K562 (cell line): ENCODE data around the gene GPR35. TPM values are rescaled to one million over a fixed set of nuclear protein-coding genes. Genes with fewer than 3 reads are reported as not detected.

ENCODE experiments used
- ATAC-seq: fragments of 200-7000 bp; cut with Tn5 transposase; 3 replicates; pipeline ENCODE4 v1.9.1; 2020; ENCODE audit warnings: moderate library complexity
- BruUV-seq: library from RNA; stranded (reverse); fragments of 400-500 nt; replicated peaks from 2 replicates; lab custom pipeline; 2021; lab: Mats Ljungman, UMichigan
- CTCF ChIA-PET: fragments of 300-600 bp; formaldehyde crosslinking; extraction: SDS; loops from one replicate; lab custom pipeline; 2021; ENCODE audit warnings: low intra/inter-chr PET ratio; lab: Yijun Ruan, JAX
- POLR2A ChIA-PET: fragments of 300-600, 350-650 bp; sonication (Branson Sonifier 250); formaldehyde crosslinking; extraction: SDS; loops from one replicate; lab custom pipeline; 2021; ENCODE audit warnings: antibody characterized with exemption, inconsistent platforms; lab: Yijun Ruan, JAX
- DNase-seq, 4 experiments: peaks; one replicate each; pipeline versions ENCODE4 v3.0.0 to v3.0.0-alpha.2; 2011 to 2018; ENCODE audit warnings: low spot score in 3 of 4, mixed read lengths in 3 of 4; ENCODE audit errors: extremely low read depth in 1 of 4
- FAIRE-seq: peaks from 2 replicates; lab custom pipeline; 2011; peaks lifted over from hg19 to GRCh38; lab: Jason Lieb, UNC
- H2AFZ ChIP-seq: 2 replicates; pipeline ENCODE4 v1.6.0; 2011; ENCODE audit warnings: low read depth, low read length, control low read depth, inconsistent platforms
- H3K27ac ChIP-seq: fragments of 200-600 bp; 3 replicates; pipeline ENCODE4 v1.8.0; 2011; ENCODE audit warnings: low read depth, mild to moderate bottlenecking, control low read depth, inconsistent platforms, low read length, moderate library complexity, mixed read lengths; ENCODE audit errors: extremely low read depth
- H3K27me3 ChIP-seq, 2 experiments: fragments of 300-600 bp in 1 of 2; 2 replicates in 1 of 2; 3 replicates in 1 of 2; pipeline versions ENCODE4 v1.6.0 to v1.8.0; 2011; ENCODE audit warnings: inconsistent platforms in 2 of 2, low read length in 2 of 2, mild to moderate bottlenecking in 1 of 2, mixed read lengths in 1 of 2, moderate library complexity in 1 of 2; ENCODE audit not compliant: control insufficient read depth in 2 of 2, insufficient read depth in 2 of 2
- H3K36me3 ChIP-seq: fragments of 300-600 bp; 3 replicates; pipeline ENCODE4 v1.8.0; 2011; ENCODE audit warnings: mild to moderate bottlenecking, low read length, inconsistent platforms; ENCODE audit not compliant: control insufficient read depth, insufficient read depth
- H3K4me1 ChIP-seq, 2 experiments: fragments of 200-600 bp in 1 of 2; replicated peaks in 1 of 2; 2 replicates in 1 of 2; 3 replicates in 1 of 2; pipeline versions ENCODE4 v1.5.1 to v1.8.0; 2011; ENCODE audit warnings: inconsistent platforms in 2 of 2, low read length in 2 of 2, mild to moderate bottlenecking in 1 of 2, mixed read lengths in 1 of 2, moderate library complexity in 1 of 2; ENCODE audit not compliant: control insufficient read depth in 2 of 2, insufficient read depth in 2 of 2
- H3K4me2 ChIP-seq: 2 replicates; pipeline ENCODE4 v1.6.1; 2011; ENCODE audit warnings: low read length, control low read depth, inconsistent platforms, mixed read lengths; ENCODE audit not compliant: insufficient read depth
- H3K4me3 ChIP-seq: fragments of 200-600 bp; sonication (generic), shearing (Covaris generic); 2 replicates; pipeline ENCODE4 v1.5.1; 2016; ENCODE audit warnings: control low read depth, inconsistent platforms
- H3K79me2 ChIP-seq: fragments of 200-600 bp; 3 replicates; pipeline ENCODE4 v1.8.0; 2011; ENCODE audit warnings: low read length, inconsistent platforms; ENCODE audit not compliant: control insufficient read depth, insufficient read depth
- H3K9ac ChIP-seq, 2 experiments: 2 replicates each; pipeline versions ENCODE4 v1.6.0 to v1.6.1; 2011; ENCODE audit warnings: low read depth in 2 of 2, low read length in 2 of 2, control low read depth in 1 of 2, inconsistent platforms in 1 of 2, mild to moderate bottlenecking in 1 of 2, mixed read lengths in 1 of 2; ENCODE audit not compliant: insufficient read depth in 1 of 2
- H3K9me1 ChIP-seq: one replicate; pipeline ENCODE4 v1.6.0; 2011; ENCODE audit warnings: inconsistent platforms, mild to moderate bottlenecking, low read length, moderate library complexity; ENCODE audit not compliant: control insufficient read depth, insufficient read depth
- H3K9me3 ChIP-seq: replicated peaks from 2 replicates; pipeline ENCODE4 v1.5.1; 2011; ENCODE audit warnings: low read depth, low read length, inconsistent platforms; ENCODE audit not compliant: control insufficient read depth, insufficient read depth
- H4K20me1 ChIP-seq: replicated peaks from 2 replicates; pipeline ENCODE4 v1.6.1; 2011; ENCODE audit warnings: low read length, inconsistent platforms, mixed read lengths; ENCODE audit not compliant: control insufficient read depth, insufficient read depth
- MITF ChIP-seq: IDR thresholded peaks from 2 replicates; pipeline ENCODE4 v1.6.1; 2014; ENCODE audit warnings: antibody characterized with exemption
- RUNX1 ChIP-seq: sonication (generic); IDR thresholded peaks from 2 replicates; pipeline ENCODE4 v1.6.1; 2016; ENCODE audit warnings: antibody characterized with exemption, low read depth
- SPI1 ChIP-seq: IDR thresholded peaks from 2 replicates; pipeline ENCODE4 v1.6.1; 2011; ENCODE audit warnings: low read depth, low read length, control low read depth, borderline replicate concordance
- ZBTB17 ChIP-seq: fragments of 450-650 bp; formaldehyde crosslinking; IDR thresholded peaks from 2 replicates; pipeline ENCODE4 v1.4.0; 2020; ENCODE audit warnings: mild to moderate bottlenecking
- ZNF239 ChIP-seq: fragments of 250-450 bp; sonication (Bioruptor Pico); IDR thresholded peaks from 2 replicates; pipeline ENCODE4 v1.4.0; 2020; ENCODE audit warnings: mild to moderate bottlenecking
- ZNF311 ChIP-seq: fragments of 250-450 bp; sonication (Bioruptor Pico); IDR thresholded peaks from 2 replicates; pipeline ENCODE4 v1.4.0; 2020; ENCODE audit warnings: mild to moderate bottlenecking, moderate library complexity
- WGBS: fragments of 100-300 bp; shearing (Covaris generic); methylation state at CpG from one replicate; pipeline ENCODE4 v1.1.6; 2016; ENCODE audit warnings: low coverage, mixed read lengths; ENCODE audit not compliant: insufficient coverage; ENCODE audit errors: missing lambda C conversion rate; 5-methylcytosine and 5-hydroxymethylcytosine counted together
- in situ Hi-C: fragments of 300-500 bp; cut with MboI; formaldehyde crosslinking; loops from 4 replicates; pipeline ENCODE4 v1.15.0; 2018; ENCODE audit warnings: inconsistent platforms, mixed read lengths
- intact Hi-C: fragments of 100-400 bp; cut with micrococcal nuclease; formaldehyde crosslinking; loops from 2 replicates; pipeline ENCODE4 v1.14.2; 2022
- polyA plus RNA-seq, 8 experiments: library from polyadenylated mRNA; depleted of rRNA in 4 of 8; stranded (reverse) in 5 of 8; unstranded in 3 of 8; fragments of >200 nt; fragmentation: Nextera tagmentation in 2 of 8; fragmentation: Illumina TruSeq in 1 of 8; extraction: Ambion mirVana in 2 of 8; extraction: Trizol in 1 of 8; gene quantifications; 2 replicates each; pipeline versions ENCODE4 v1.2.1 to v1.2.3, GENCODE V29; 2011 to 2014; ENCODE audit warnings: inconsistent platforms in 1 of 8, missing spikeins in 1 of 8
- total RNA-seq, 7 experiments: library from RNA; depleted of rRNA in 6 of 7; stranded (reverse); fragments of >200 nt in 6 of 7; fragmentation: Illumina TruSeq in 2 of 7; extraction: Trizol in 2 of 7; gene quantifications; 2 replicates each; pipeline versions ENCODE4 v1.2.1 to v1.2.3, GENCODE V29; 2011 to 2021; ENCODE audit warnings: low replicate concordance in 1 of 7

GPR35 gene
- total and polyA plus RNA-seq, 9 of the 15 experiments (the other 6 are each of a cell fraction or from before 2014, with no cell fraction given): 0.04 to 0.50 (median 0.29) TPM; not detected in 3

GRCh38 chr2:240605867-240606743 is 19.2 kb upstream of the GPR35 start (continued):
- TF ChIP-seq ZBTB17 (CRISPR knock-in tag): no peak

DNA sequence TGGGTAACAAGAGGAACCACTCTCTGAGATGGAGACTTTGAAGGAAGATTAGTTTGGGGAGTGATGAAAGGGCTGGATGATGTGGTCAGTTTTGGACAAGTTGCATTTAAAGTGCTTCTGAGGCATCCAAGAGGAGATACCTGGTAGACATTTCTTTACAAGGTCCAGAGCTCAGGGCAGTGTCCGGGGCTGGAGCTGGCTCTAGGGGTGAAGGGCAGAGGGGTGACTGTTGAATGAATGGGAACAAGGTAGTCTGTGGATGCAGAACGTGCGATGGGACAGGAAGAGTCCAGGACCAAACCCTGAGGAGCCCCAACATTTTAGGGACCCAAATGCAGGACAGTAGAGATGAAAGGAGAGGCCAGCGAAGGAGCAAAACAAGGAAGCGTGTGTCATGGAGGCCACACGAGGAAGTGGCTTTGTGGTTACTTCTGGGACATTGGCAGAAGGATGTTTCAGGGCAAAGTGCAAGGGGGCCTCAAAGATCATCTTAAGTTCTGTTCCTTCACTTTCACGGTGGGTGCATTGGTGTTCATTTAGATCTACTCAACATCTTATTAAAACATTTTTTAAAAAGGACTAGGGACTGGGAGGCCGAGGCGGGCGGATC is 13.6 kb upstream of the GPR35 start:
- 61% methylated on average over 6 of the region's 10 CpGs for WGBS
- ChIA-PET CTCF (no interaction called here), POLR2A (interaction anchor here (0.7 kb wide), 1 partner anchor 14 kb away, joined by 4 read pairs; no protein-coding TSS in a partner anchor)
- FAIRE-seq: no peak
- Histone ChIP-seq H3K9me3 (no peaks in the 10 kb centered on the region), H3K27me3 (no peaks in the 10 kb centered on the region), H3K79me2 (no peaks in the 10 kb centered on the region), H2AFZ (no peak overlapping the region), H3K9ac (no peak overlapping the region), H3K27ac (no peak overlapping the region), H3K4me1 (peaks cover 13 to 17% of the 10 kb centered on the region in 2 experiments), H3K9me1 (no peaks in the 10 kb centered on the region), H3K4me3 (no peak overlapping the region), H4K20me1 (no peaks in the 10 kb centered on the region), H3K36me3 (no peaks in the 10 kb centered on the region), H3K4me2 (no peak overlapping the region)
- no TSS peak for BruUV-seq
- DNase-seq: no peak
- ATAC-seq: no peak
- no peak for TF ChIP-seq ZNF311
- TF ChIP-seq ZNF239 (CRISPR knock-in tag): no peak
- TF ChIP-seq SPI1: no peak
- no peak for TF ChIP-seq RUNX1
- no peak for TF ChIP-seq MITF
- in situ Hi-C loops: no loop called here
- intact Hi-C loops: no loop called here
